ENCODE measurements around the gene LILRB3.
"Not testable (repeated sequence)": the region's sequence is repeated elsewhere in the genome, so short reads cannot be mapped to it uniquely, and the experiment has no call there.

- not testable (repeated sequence) for TF ChIP-seq CTCF (IDR thresholded peaks at IDR 0.05; ENCODE audit: poor library complexity); EZH2phosphoT487 (IDR thresholded peaks at IDR 0.05; ENCODE audit: low read depth, severe bottlenecking, unreplicated experiment)
Observed at GRCh38 chr19:54224619-54225018, 1.8 kb upstream of the LILRB3 start.
